ENCODE results near the gene MAGEB3. TPM values are rescaled to one million over a fixed set of nuclear protein-coding genes. Genes with fewer than 3 reads are reported as not detected.

MAGEB3 gene
- total RNA-seq, 1 experiment from 2014 or later = not detected

DNA sequence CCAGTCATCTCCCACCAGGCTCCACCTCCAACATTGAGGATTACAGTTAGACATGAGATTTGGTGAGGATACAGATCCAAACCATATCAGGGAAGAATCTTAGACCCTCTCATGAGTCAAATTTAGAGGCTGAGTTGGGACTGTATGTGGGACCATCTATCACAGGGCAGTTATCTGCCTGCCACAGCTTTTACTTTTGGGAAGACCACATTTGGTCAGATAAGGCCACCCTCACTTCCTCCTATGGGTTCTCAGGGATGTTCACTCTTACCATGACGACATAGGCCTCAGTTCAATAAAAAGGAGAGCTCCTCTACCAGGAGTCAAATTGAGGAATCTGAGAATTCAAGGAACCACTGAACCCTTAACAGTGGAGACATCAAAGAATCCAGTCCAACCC is 13.0 kb upstream of the MAGEB3 start:
- Histone ChIP-seq H3K4ac (ENCODE audit: low read depth, low read length) (no peak overlapping the region), H3K14ac (ENCODE audit: insufficient read depth, low read length) (no peak overlapping the region), H2AK5ac (ENCODE audit: insufficient read length, low read length) (no peak overlapping the region), H3K27ac (ENCODE audit: insufficient read length, low read depth, low read length) (no peak overlapping the region), H4K20me1 (ENCODE audit: control insufficient read depth, insufficient read depth, insufficient read length) (no peaks in the 10 kb centered on the region), H4K91ac (ENCODE audit: insufficient read length, low read depth, low read length) (no peak overlapping the region), H3K79me1 (ENCODE audit: insufficient read depth, low read depth, low read length, poor library complexity, severe bottlenecking) (no peaks in the 10 kb centered on the region), H3K9ac (ENCODE audit: extremely low read depth, insufficient read length, low read length) (no peak overlapping the region), H2BK120ac (ENCODE audit: low read depth, low read length, poor library complexity, severe bottlenecking) (no peak overlapping the region), H2BK15ac (ENCODE audit: low read depth, low read length) (no peak overlapping the region), H3T11ph (ENCODE audit: low read length) (no peak overlapping the region), H3K79me2 (ENCODE audit: insufficient read depth, low read length) (no peaks in the 10 kb centered on the region), H3K23me2 (ENCODE audit: insufficient read length, low read depth, low read length, poor library complexity, severe bottlenecking) (no peaks in the 10 kb centered on the region), H3K27me3 (ENCODE audit: insufficient read depth, low read length) (no peaks in the 10 kb centered on the region), H2BK12ac (ENCODE audit: insufficient read length, low read depth, low read length) (no peak overlapping the region), H3K56ac (ENCODE audit: insufficient read length, low read depth, low read length) (no peak overlapping the region), H2BK5ac (ENCODE audit: insufficient read length, low read length) (no peak overlapping the region), H3K4me2 (ENCODE audit: insufficient read depth, insufficient read length, low read length) (no peak overlapping the region), H4K8ac (replicated peaks; ENCODE audit: insufficient read length, low read depth, low read length) (no peak overlapping the region), H4K5ac (ENCODE audit: insufficient read length, low read depth, low read length) (no peak overlapping the region), H3K9me3 (ENCODE audit: control insufficient read depth, low read depth, low read length) (no peaks in the 10 kb centered on the region), H3K23ac (ENCODE audit: insufficient read length, low read depth, low read length) (no peak overlapping the region), H3K4me1 (ENCODE audit: insufficient read depth, low read length) (peaks cover 7% of the 10 kb centered on the region), H3K18ac (ENCODE audit: insufficient read length, low read depth, low read length) (no peak overlapping the region), H2BK20ac (ENCODE audit: low read depth, low read length, poor library complexity, severe bottlenecking) (no peak overlapping the region), H2AFZ (ENCODE audit: low read length) (no peak overlapping the region)
- Mint-ChIP-seq H3K4me1 (peaks cover 27% of the 10 kb centered on the region in 2 experiments), H3K4me3 (no peak overlapping the region), H3K27me3 (ENCODE audit: low read depth) (peaks cover 6% of the 10 kb centered on the region; the same call in 1 of the 2 replicates), H3K27ac (no peak overlapping the region), H3K36me3 (ENCODE audit: insufficient read depth in 1 of 3, low read depth in 3 of 3) (peaks cover 8 to 22% (median 17%) of the 10 kb centered on the region in 3 experiments), H3K9me3 (peaks cover 22 to 71% of the 10 kb centered on the region in 2 experiments; a peak in 4 of 5 replicates)
- TF ChIP-seq CTCF (conservative IDR thresholded peaks at IDR 0.05) = no peak
- WGBS (ENCODE audit: extremely low coverage, insufficient read length, low lambda C conversion rate) = no CpG with 5 or more reads among the region's 1 CpG
- no peak for DNase-seq
